Neural progenitor cell (in vitro differentiated cells): ENCODE data around the gene MTTP.

Experiments
- CTCF ChIP-seq: fragments of 200-600 bp; sonication (generic); IDR thresholded peaks from 2 replicates; pipeline ENCODE4 v1.5.1; 2017; ENCODE audit warnings: antibody characterized with exemption, mild to moderate bottlenecking
- EZH2phosphoT487 ChIP-seq: fragments of 200-600 bp; sonication (generic); IDR thresholded peaks from 2 replicates; pipeline ENCODE4 v1.6.1; 2017; ENCODE audit warnings: antibody characterized with exemption

GRCh38 chr4:99624141-99624719 lies 49.6 kb downstream of the MTTP start:
- no peak for TF ChIP-seq CTCF
- TF ChIP-seq EZH2phosphoT487: no peak
